RWPE2 (cell line): ENCODE results near the gene MMP1.
A peak's percentile ranks its signal among the peaks of the same experiment; 100 is the strongest.

Experiments used
- ATAC-seq: fragments of 200-7000 bp; cut with Tn5 transposase; 3 replicates; pipeline ENCODE4 v1.9.1; 2021; ENCODE audit warnings: low read depth
- DNase-seq: peaks from one replicate; pipeline ENCODE4 v3.0.0-alpha.2; 2020; ENCODE audit warnings: low spot score
- H3K27ac ChIP-seq: fragments of 450-650 bp; 2 replicates; pipeline ENCODE4 v1.5.1; 2017; ENCODE audit warnings: mild to moderate bottlenecking; ENCODE audit not compliant: poor library complexity, severe bottlenecking
- H3K27me3 ChIP-seq: fragments of 250-450 bp; sonication (Bioruptor Pico); 2 replicates; pipeline ENCODE4 v1.5.1; 2021; ENCODE audit warnings: mild to moderate bottlenecking, moderate library complexity; ENCODE audit not compliant: insufficient read depth, poor library complexity, severe bottlenecking
- H3K36me3 ChIP-seq: fragments of 250-450 bp; sonication (Bioruptor Pico); 2 replicates; pipeline ENCODE4 v1.5.1; 2020; ENCODE audit warnings: low read depth, mild to moderate bottlenecking, moderate library complexity
- H3K4me1 ChIP-seq: fragments of 250-450 bp; sonication (Bioruptor Pico); 2 replicates; pipeline ENCODE4 v1.5.1; 2021; ENCODE audit warnings: mild to moderate bottlenecking, moderate library complexity; ENCODE audit not compliant: insufficient read depth, poor library complexity, severe bottlenecking
- H3K4me3 ChIP-seq: fragments of 250-450 bp; sonication (Bioruptor Pico); 2 replicates; pipeline ENCODE4 v1.5.1; 2021; ENCODE audit warnings: mild to moderate bottlenecking, moderate library complexity; ENCODE audit not compliant: severe bottlenecking
- H3K9me3 ChIP-seq: fragments of 250-450 bp; sonication (Bioruptor Pico); 2 replicates; pipeline ENCODE4 v1.5.1; 2021; ENCODE audit warnings: mild to moderate bottlenecking, moderate library complexity; ENCODE audit not compliant: severe bottlenecking
- CTCF ChIP-seq: fragments of 450-650 bp; IDR thresholded peaks from one replicate; pipeline ENCODE4 v1.5.1; 2017; ENCODE audit warnings: mild to moderate bottlenecking, moderate library complexity; ENCODE audit not compliant: poor library complexity, severe bottlenecking

The MMP1 gene

GRCh38 chr11:102767800-102768199, 30.2 kb downstream of the MMP1 start:
- Histone ChIP-seq H3K9me3 (no peaks in the 10 kb centered on the region), H3K27me3 (no peaks in the 10 kb centered on the region), H3K27ac (no peak overlapping the region), H3K4me3 (no peak overlapping the region), H3K36me3 (no peaks in the 10 kb centered on the region), H3K4me1 (peaks cover 13% of the 10 kb centered on the region)
- DNase-seq (no peak), ATAC-seq (no peak)
- no peak for TF ChIP-seq CTCF

- Histone ChIP-seq H3K27me3 (no peaks in the 10 kb centered on the region), H3K9me3 (no peaks in the 10 kb centered on the region), H3K27ac (peak overlapping the region; percentile 66), H3K4me3 (no peak overlapping the region), H3K36me3 (no peaks in the 10 kb centered on the region), H3K4me1 (peaks cover 44% of the 10 kb centered on the region)
- DNase-seq (no peak), ATAC-seq (peak; percentile 56; the same call in 1 of the 3 replicates)
- no peak for TF ChIP-seq CTCF
These were observed 34.5 kb downstream of the MMP1 start for GRCh38 chr11:102763440-102763839.

- ATAC-seq: peak; percentile 72
- Histone ChIP-seq H3K27me3 (no peaks in the 10 kb centered on the region), H3K4me1 (peaks cover 50% of the 10 kb centered on the region), H3K9me3 (no peaks in the 10 kb centered on the region), H3K27ac (peak overlapping the region; percentile 66), H3K4me3 (no peak overlapping the region), H3K36me3 (no peaks in the 10 kb centered on the region)
- DNase-seq: no peak
- TF ChIP-seq CTCF: no peak
These were observed 35.6 kb downstream of the MMP1 start for GRCh38 chr11:102762361-102762767.

GRCh38 chr11:102761646-102762238, 36.2 kb downstream of the MMP1 start:
- DNase-seq (no peak), ATAC-seq (no peak)
- Histone ChIP-seq H3K27ac (peak overlapping the region; percentile 66), H3K4me3 (no peak overlapping the region), H3K27me3 (no peaks in the 10 kb centered on the region), H3K36me3 (no peaks in the 10 kb centered on the region), H3K9me3 (no peaks in the 10 kb centered on the region), H3K4me1 (peaks cover 50% of the 10 kb centered on the region)
- no peak for TF ChIP-seq CTCF

GRCh38 chr11:102760344-102761035, 37.5 kb downstream of the MMP1 start:
- H3K9me3 ChIP-seq: no peaks in the 10 kb centered on the region
- no peaks in the 10 kb centered on the region for H3K27me3 ChIP-seq
- H3K4me1 ChIP-seq: peaks cover 50% of the 10 kb centered on the region
- TF ChIP-seq CTCF: no peak
- H3K36me3 ChIP-seq: no peaks in the 10 kb centered on the region
- DNase-seq (no peak), ATAC-seq (peak; percentile 69)
- peak overlapping the region; percentile 52 for H3K27ac ChIP-seq
- H3K4me3 ChIP-seq: no peak overlapping the region
